Adrenal gland (tissue), 5 donors: Measurements from ENCODE around the gene SEMA6D.

ENCODE experiments used
- POLR2A ChIP-seq, 2 donors: fragments of 450-650 bp; IDR thresholded peaks; one replicate each; pipeline ENCODE4 v1.6.1; 2017; ENCODE audit warnings: antibody characterized with exemption in 2 of 2, mild to moderate bottlenecking in 2 of 2, moderate library complexity in 1 of 2
- TF ChIP-seq, protein P1 (sequence below), 6 experiments: fragments of 450-650 bp in 4 of 6; fragments of 200-600 bp in 2 of 6; sonication (generic) in 1 of 6; IDR thresholded peaks; 1 replicate in 5 of 6; 2 replicates in 1 of 6; pipeline versions ENCODE4 v1.5.1 to v1.8.0; 2016 to 2021; ENCODE audit warnings: antibody characterized with exemption in 6 of 6, mild to moderate bottlenecking in 2 of 6, moderate library complexity in 1 of 6
- donor health status: DM: no; HTN: no; CAD: no.

GRCh38 chr15:47678040-47678439 is 39.3 kb upstream of the SEMA6D start:
- TF ChIP-seq, protein P1, sequence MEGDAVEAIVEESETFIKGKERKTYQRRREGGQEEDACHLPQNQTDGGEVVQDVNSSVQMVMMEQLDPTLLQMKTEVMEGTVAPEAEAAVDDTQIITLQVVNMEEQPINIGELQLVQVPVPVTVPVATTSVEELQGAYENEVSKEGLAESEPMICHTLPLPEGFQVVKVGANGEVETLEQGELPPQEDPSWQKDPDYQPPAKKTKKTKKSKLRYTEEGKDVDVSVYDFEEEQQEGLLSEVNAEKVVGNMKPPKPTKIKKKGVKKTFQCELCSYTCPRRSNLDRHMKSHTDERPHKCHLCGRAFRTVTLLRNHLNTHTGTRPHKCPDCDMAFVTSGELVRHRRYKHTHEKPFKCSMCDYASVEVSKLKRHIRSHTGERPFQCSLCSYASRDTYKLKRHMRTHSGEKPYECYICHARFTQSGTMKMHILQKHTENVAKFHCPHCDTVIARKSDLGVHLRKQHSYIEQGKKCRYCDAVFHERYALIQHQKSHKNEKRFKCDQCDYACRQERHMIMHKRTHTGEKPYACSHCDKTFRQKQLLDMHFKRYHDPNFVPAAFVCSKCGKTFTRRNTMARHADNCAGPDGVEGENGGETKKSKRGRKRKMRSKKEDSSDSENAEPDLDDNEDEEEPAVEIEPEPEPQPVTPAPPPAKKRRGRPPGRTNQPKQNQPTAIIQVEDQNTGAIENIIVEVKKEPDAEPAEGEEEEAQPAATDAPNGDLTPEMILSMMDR (IDR thresholded peaks at IDR 0.05) = no peak
- TF ChIP-seq POLR2A (IDR thresholded peaks at IDR 0.05) = no peak
